Ishikawa (cell line): Measurements from ENCODE around the gene CITED1.

Experiments
- CEBPB ChIP-seq: IDR thresholded peaks from 2 replicates; pipeline ENCODE4 v1.6.1; 2012
- CREB1 ChIP-seq: IDR thresholded peaks from 2 replicates; pipeline ENCODE4 v1.6.1; 2012; ENCODE audit warnings: low read depth
- EGR1 ChIP-seq: IDR thresholded peaks from 2 replicates; pipeline ENCODE4 v1.6.1; 2012
- EP300 ChIP-seq: IDR thresholded peaks from 2 replicates; pipeline ENCODE4 v1.6.1; 2012; ENCODE audit warnings: borderline replicate concordance
- FOXM1 ChIP-seq: IDR thresholded peaks from 2 replicates; pipeline ENCODE4 v1.6.1; 2012; ENCODE audit warnings: low read depth, borderline replicate concordance
- MAX ChIP-seq: IDR thresholded peaks from 2 replicates; pipeline ENCODE4 v1.6.1; 2012
- NFIC ChIP-seq: IDR thresholded peaks from 2 replicates; pipeline ENCODE4 v1.6.1; 2012
- RAD21 ChIP-seq: IDR thresholded peaks from 2 replicates; pipeline ENCODE4 v1.6.1; 2012; ENCODE audit warnings: low read depth
- REST ChIP-seq: IDR thresholded peaks from 2 replicates; pipeline ENCODE4 v1.6.1; 2012; ENCODE audit warnings: low read depth, mild to moderate bottlenecking
- TAF1 ChIP-seq: IDR thresholded peaks from 2 replicates; pipeline ENCODE4 v1.6.1; 2012; ENCODE audit warnings: low read depth, mild to moderate bottlenecking
- TCF12 ChIP-seq: IDR thresholded peaks from 2 replicates; pipeline ENCODE4 v1.6.1; 2012; ENCODE audit warnings: low read depth
- TEAD4 ChIP-seq: IDR thresholded peaks from 2 replicates; pipeline ENCODE4 v1.6.1; 2012
- USF1 ChIP-seq: IDR thresholded peaks from 2 replicates; pipeline ENCODE4 v1.6.1; 2012
- YY1 ChIP-seq: IDR thresholded peaks from 2 replicates; pipeline ENCODE4 v1.6.1; 2012; ENCODE audit warnings: low read depth
- ZBTB7A ChIP-seq: IDR thresholded peaks from 2 replicates; pipeline ENCODE4 v1.6.1; 2012; ENCODE audit warnings: low read depth

The CITED1 gene

GRCh38 chrX:72253686-72254085, 52.0 kb downstream of the CITED1 start:
- TF ChIP-seq RAD21 (no peak), YY1 (no peak), CEBPB (no peak), NFIC (no peak), TCF12 (no peak), EP300 (no peak), FOXM1 (no peak), CREB1 (no peak), MAX (no peak), ZBTB7A (no peak), REST (no peak), TEAD4 (no peak), USF1 (no peak), TAF1 (no peak), EGR1 (no peak)
